ENCODE data around the gene CFI.
"Not testable (repeated sequence)": the region's sequence is repeated elsewhere in the genome, so short reads cannot be mapped to it uniquely, and the experiment has no call there.

CFI gene

GRCh38 chr4:109798866-109799265 lies 2.9 kb downstream of the CFI start:
- DNase-seq (ENCODE audit: low read depth in 2 of 2), result no peak

- DNase-seq (ENCODE audit: low read depth in 2 of 2), result no peak
These were observed 6.7 kb downstream of the CFI start for GRCh38 chr4:109795059-109795458.

GRCh38 chr4:109787807-109788206 lies 14.0 kb downstream of the CFI start:
- DNase-seq (ENCODE audit: low read depth in 2 of 2), result no peak

GRCh38 chr4:109786846-109787245 lies 15.0 kb downstream of the CFI start:
- no peak for DNase-seq (ENCODE audit: low read depth in 2 of 2)

- not testable (repeated sequence) for DNase-seq (ENCODE audit: low read depth in 2 of 2)
These were observed 19.7 kb downstream of the CFI start for GRCh38 chr4:109782092-109782491.

- DNase-seq (ENCODE audit: low read depth in 2 of 2), result no peak
These were observed 36.9 kb downstream of the CFI start for GRCh38 chr4:109764789-109765402.

- DNase-seq (ENCODE audit: low read depth in 2 of 2), result no peak
These were observed 37.4 kb downstream of the CFI start for GRCh38 chr4:109764376-109764775.

- DNase-seq (ENCODE audit: low read depth in 2 of 2), result no peak
These were observed 41.1 kb downstream of the CFI start for GRCh38 chr4:109760682-109761081.

- no peak for DNase-seq (ENCODE audit: low read depth in 2 of 2)
These were observed 46.1 kb downstream of the CFI start for GRCh38 chr4:109755656-109756055.

GRCh38 chr4:109754093-109754857 lies 47.5 kb downstream of the CFI start:
- no peak for DNase-seq (ENCODE audit: low read depth in 2 of 2)

GRCh38 chr4:109752525-109752924 lies 49.3 kb downstream of the CFI start:
- no peak for DNase-seq (ENCODE audit: low read depth in 2 of 2)

GRCh38 chr4:109751852-109752251 lies 49.9 kb downstream of the CFI start:
- no peak for DNase-seq (ENCODE audit: low read depth in 2 of 2)

- DNase-seq (ENCODE audit: low read depth in 2 of 2), result no peak
These were observed 51.1 kb downstream of the CFI start for GRCh38 chr4:109750652-109751244.

GRCh38 chr4:109749388-109750082 lies 52.3 kb downstream of the CFI start:
- DNase-seq (ENCODE audit: low read depth in 2 of 2), result no peak

GRCh38 chr4:109748114-109748513 lies 53.7 kb downstream of the CFI start:
- DNase-seq (ENCODE audit: low read depth in 2 of 2), result no peak

- no peak for DNase-seq (ENCODE audit: low read depth in 2 of 2)
These were observed 55.1 kb downstream of the CFI start for GRCh38 chr4:109746728-109747127.

- DNase-seq (ENCODE audit: low read depth in 2 of 2), result no peak
These were observed 56.0 kb downstream of the CFI start for GRCh38 chr4:109745830-109746229.

- no peak for DNase-seq (ENCODE audit: low read depth in 2 of 2)
These were observed 62.3 kb downstream of the CFI start for GRCh38 chr4:109739547-109739946.

GRCh38 chr4:109738104-109738872 lies 63.5 kb downstream of the CFI start:
- no peak for DNase-seq (ENCODE audit: low read depth in 2 of 2)

GRCh38 chr4:109735566-109736365 lies 66.0 kb downstream of the CFI start:
- DNase-seq (ENCODE audit: low read depth in 2 of 2), result no peak

- no peak for DNase-seq (ENCODE audit: low read depth in 2 of 2)
These were observed 68.1 kb downstream of the CFI start for GRCh38 chr4:109733728-109734127.
